Activated naive CD4-positive, alpha-beta T cell treated with anti-CD3 and anti-CD28 coated beads for 36 hours (primary cell): ENCODE results near the gene ARMCX1. TPM values are rescaled to one million over a fixed set of nuclear protein-coding genes. Genes with fewer than 3 reads are reported as not detected.
"Not testable (repeated sequence)": the region's sequence is repeated elsewhere in the genome, so short reads cannot be mapped to it uniquely, and the experiment has no call there.

Source experiments
- CTCF ChIA-PET: fragments of 350-600 bp; sonication (Branson Sonifier 250); formaldehyde crosslinking; loops from one replicate; lab custom pipeline; 2021; ENCODE audit warnings: antibody characterized with exemption; lab: Charles Lee
- DNase-seq: peaks from one replicate; pipeline ENCODE4 v3.0.0-alpha.2; 2020
- H3K27ac Mint-ChIP-seq: one replicate; pipeline ENCODE4 v1.8.0; 2021; ENCODE audit warnings: mild to moderate bottlenecking, mixed read lengths
- H3K27me3 Mint-ChIP-seq: one replicate; pipeline ENCODE4 v1.8.0; 2021; ENCODE audit warnings: low read depth, mixed read lengths
- H3K36me3 Mint-ChIP-seq: one replicate; pipeline ENCODE4 v1.8.0; 2021; ENCODE audit warnings: low read depth, mixed read lengths
- H3K4me1 Mint-ChIP-seq: one replicate; pipeline ENCODE4 v1.8.0; 2021; ENCODE audit warnings: low read depth, mixed read lengths
- H3K4me3 Mint-ChIP-seq: one replicate; pipeline ENCODE4 v1.8.0; 2021; ENCODE audit warnings: mild to moderate bottlenecking, moderate library complexity, mixed read lengths
- H3K9me3 Mint-ChIP-seq: one replicate; pipeline ENCODE4 v1.8.0; 2021; ENCODE audit warnings: mixed read lengths
- intact Hi-C: fragments of 100-400 bp; cut with micrococcal nuclease; formaldehyde crosslinking; loops from one replicate; pipeline ENCODE4 v1.15.1; 2023
- total RNA-seq, 2 experiments: library from RNA; stranded (reverse); gene quantifications; one replicate each; pipeline ENCODE4 v1.2.3, GENCODE V29; 2021

Gene ARMCX1
- total RNA-seq = 1 to 10 TPM; 2.6 to 3.0 TPM

GRCh38 chrX:101550362-101550750 is at the start of gene ARMCX1:
Gene ARMCX1 (plus strand): TSS chrX:101550547. CDS start chrX:101552931, 2,384 bp downstream.
- peak; percentile 61 for DNase-seq
- Mint-ChIP-seq H3K27me3 (peaks cover 12% of the 10 kb centered on the region), H3K4me3 (peak within 1 kb of the TSS; percentile 76), H3K27ac (no peak within 1 kb of the TSS), H3K4me1 (peaks cover 9% of the 10 kb centered on the region), H3K36me3 (no peaks in the 10 kb centered on the region), H3K9me3 (no peaks in the 10 kb centered on the region)
- CTCF ChIA-PET = interaction anchor here (1.0 kb wide), 1 partner anchor 131 kb away, joined by 3 read pairs; no protein-coding TSS in a partner anchor
- intact Hi-C loops = loop anchor here (1.0 to 2.0 kb wide), 2 partner anchors 136 to 249 kb away; no protein-coding TSS in a partner anchor

- DNase-seq, H3K27me3 Mint-ChIP-seq, H3K27ac Mint-ChIP-seq, H3K4me1 Mint-ChIP-seq, intact Hi-C loops, H3K9me3 Mint-ChIP-seq, H3K4me3 Mint-ChIP-seq, CTCF ChIA-PET: not testable (repeated sequence)
- peaks cover 10% of the 10 kb centered on the region for H3K36me3 Mint-ChIP-seq
Observed at GRCh38 chrX:101502929-101503328, 47.4 kb upstream of the ARMCX1 start.

DNA sequence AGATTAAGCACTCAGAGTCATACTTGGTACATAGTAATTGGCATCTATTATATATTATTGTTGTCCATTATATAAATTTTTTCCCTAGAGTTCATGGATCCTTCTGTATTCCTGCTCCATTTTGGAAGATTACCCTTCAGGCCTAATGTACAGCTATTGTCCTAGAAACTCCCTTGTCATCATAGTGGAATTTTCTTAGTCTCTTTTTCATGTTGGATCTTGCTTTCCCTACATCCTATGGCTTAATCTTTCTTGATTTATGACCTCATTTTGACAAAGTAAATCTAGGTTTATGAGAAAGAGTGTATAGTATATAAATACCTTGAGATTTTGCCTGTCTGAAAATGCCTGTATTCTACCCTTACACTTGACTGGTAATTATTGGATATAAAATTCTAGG is 43.0 kb upstream of the ARMCX1 start:
- Mint-ChIP-seq H3K4me3 (no peak overlapping the region), H3K9me3 (no peaks in the 10 kb centered on the region), H3K4me1 (no peaks in the 10 kb centered on the region), H3K27ac (no peak overlapping the region), H3K36me3 (peaks cover 3% of the 10 kb centered on the region), H3K27me3 (no peaks in the 10 kb centered on the region)
- CTCF ChIA-PET = no interaction called here
- DNase-seq = no peak
- intact Hi-C loops = no loop called here

DNA sequence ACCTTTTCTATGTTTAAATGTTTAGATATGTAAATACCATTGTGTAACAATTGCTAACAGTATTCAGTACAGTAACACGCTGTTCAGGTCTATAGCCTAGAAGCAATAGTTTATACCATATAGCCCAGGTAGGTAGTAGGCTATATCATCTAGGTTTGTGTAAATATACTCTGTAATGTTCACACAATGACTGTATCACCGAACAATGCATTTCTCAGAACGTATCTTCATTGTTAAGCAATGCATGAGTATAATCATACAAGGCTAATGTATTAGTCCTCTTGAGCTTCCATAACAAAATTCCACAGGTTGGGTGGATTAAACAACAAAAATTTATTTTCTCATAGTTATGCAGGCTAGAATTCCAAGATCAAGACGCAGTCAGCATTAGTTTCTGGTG is 42.4 kb upstream of the ARMCX1 start:
- peaks cover 3% of the 10 kb centered on the region for H3K36me3 Mint-ChIP-seq
- H3K27me3 Mint-ChIP-seq = no peaks in the 10 kb centered on the region
- no peak overlapping the region for H3K27ac Mint-ChIP-seq
- H3K9me3 Mint-ChIP-seq = no peaks in the 10 kb centered on the region
- H3K4me1 Mint-ChIP-seq = no peaks in the 10 kb centered on the region
- H3K4me3 Mint-ChIP-seq = no peak overlapping the region
- intact Hi-C loops = no loop called here
- CTCF ChIA-PET = no interaction called here
- no peak for DNase-seq

GRCh38 chrX:101530944-101531343 is 19.4 kb upstream of the ARMCX1 start:
- Mint-ChIP-seq H3K4me3 (no peak overlapping the region), H3K27ac (no peak overlapping the region), H3K4me1 (no peaks in the 10 kb centered on the region), H3K27me3 (no peaks in the 10 kb centered on the region), H3K9me3 (peaks cover 7% of the 10 kb centered on the region), H3K36me3 (peaks cover 3% of the 10 kb centered on the region)
- CTCF ChIA-PET = no interaction called here
- DNase-seq = no peak
- intact Hi-C loops = no loop called here

- Mint-ChIP-seq H3K4me1 (no peaks in the 10 kb centered on the region), H3K36me3 (peaks cover 1% of the 10 kb centered on the region), H3K27me3 (no peaks in the 10 kb centered on the region), H3K9me3 (no peaks in the 10 kb centered on the region), H3K27ac (no peak overlapping the region), H3K4me3 (no peak overlapping the region)
- intact Hi-C loops = no loop called here
- DNase-seq = no peak
- CTCF ChIA-PET = no interaction called here
Observed at GRCh38 chrX:101539116-101539515, 11.2 kb upstream of the ARMCX1 start.

- peak overlapping the region; percentile 76 for H3K4me3 Mint-ChIP-seq
- CTCF ChIA-PET = no interaction called here
- no peaks in the 10 kb centered on the region for H3K9me3 Mint-ChIP-seq
- no peak for DNase-seq
- H3K27me3 Mint-ChIP-seq = peaks cover 12% of the 10 kb centered on the region
- intact Hi-C loops = loop anchor here (1.0 to 2.0 kb wide), 2 partner anchors 136 to 248 kb away; no protein-coding TSS in a partner anchor
- H3K4me1 Mint-ChIP-seq = peaks cover 9% of the 10 kb centered on the region
- H3K27ac Mint-ChIP-seq = no peak overlapping the region
- no peaks in the 10 kb centered on the region for H3K36me3 Mint-ChIP-seq
Observed at GRCh38 chrX:101550751-101551379, 518 bp downstream of the ARMCX1 start.

DNA sequence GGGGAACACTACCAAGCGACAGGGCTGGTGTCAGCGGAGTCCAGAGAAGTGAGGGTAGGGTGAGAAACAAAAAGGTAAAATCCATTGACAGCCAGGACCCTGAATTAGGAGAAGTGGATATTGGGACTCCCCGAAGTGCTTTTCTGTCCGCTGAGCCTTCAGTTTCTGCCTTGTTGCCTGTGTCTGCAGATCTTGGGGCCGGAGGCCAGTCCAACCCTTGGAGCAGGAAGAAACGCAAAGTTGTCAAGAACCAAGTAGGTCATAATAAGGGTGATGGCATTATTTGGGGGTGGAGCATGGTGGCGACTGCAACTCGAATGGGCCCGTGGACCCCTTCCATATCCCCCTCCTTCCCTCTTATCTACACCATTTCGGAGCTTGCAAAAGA is 1.0 kb downstream of the ARMCX1 start:
- Mint-ChIP-seq H3K27me3 (peaks cover 12% of the 10 kb centered on the region), H3K4me1 (peaks cover 9% of the 10 kb centered on the region), H3K36me3 (no peaks in the 10 kb centered on the region), H3K9me3 (no peaks in the 10 kb centered on the region), H3K27ac (no peak overlapping the region), H3K4me3 (peak overlapping the region; percentile 76)
- no peak for DNase-seq
- CTCF ChIA-PET = no interaction called here
- intact Hi-C loops = loop anchor here (2.0 kb wide), 1 partner anchor 137 kb away; no protein-coding TSS in a partner anchor

DNA sequence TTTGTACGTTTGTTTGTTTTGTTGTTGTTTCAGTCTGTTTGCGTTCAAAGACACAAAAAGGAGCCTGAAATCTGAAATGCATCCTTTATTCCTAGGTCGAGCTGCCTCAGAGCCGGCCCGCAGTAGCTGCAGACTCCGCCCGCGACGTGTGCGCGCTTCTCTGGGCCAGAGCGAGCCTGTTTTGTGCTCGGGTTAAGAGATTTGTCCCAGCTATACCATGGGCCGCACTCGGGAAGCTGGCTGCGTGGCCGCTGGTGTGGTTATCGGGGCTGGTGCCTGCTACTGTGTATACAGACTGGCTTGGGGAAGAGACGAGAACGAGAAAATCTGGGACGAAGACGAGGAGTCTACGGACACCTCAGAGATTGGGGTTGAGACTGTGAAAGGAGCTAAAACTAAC is 2.4 kb downstream of the ARMCX1 start:
- intact Hi-C loops = no loop called here
- peaks cover 12% of the 10 kb centered on the region for H3K27me3 Mint-ChIP-seq
- H3K9me3 Mint-ChIP-seq = no peaks in the 10 kb centered on the region
- peaks cover 9% of the 10 kb centered on the region for H3K4me1 Mint-ChIP-seq
- DNase-seq = no peak
- H3K4me3 Mint-ChIP-seq = no peak overlapping the region
- no peaks in the 10 kb centered on the region for H3K36me3 Mint-ChIP-seq
- no peak overlapping the region for H3K27ac Mint-ChIP-seq
- CTCF ChIA-PET = no interaction called here

DNA sequence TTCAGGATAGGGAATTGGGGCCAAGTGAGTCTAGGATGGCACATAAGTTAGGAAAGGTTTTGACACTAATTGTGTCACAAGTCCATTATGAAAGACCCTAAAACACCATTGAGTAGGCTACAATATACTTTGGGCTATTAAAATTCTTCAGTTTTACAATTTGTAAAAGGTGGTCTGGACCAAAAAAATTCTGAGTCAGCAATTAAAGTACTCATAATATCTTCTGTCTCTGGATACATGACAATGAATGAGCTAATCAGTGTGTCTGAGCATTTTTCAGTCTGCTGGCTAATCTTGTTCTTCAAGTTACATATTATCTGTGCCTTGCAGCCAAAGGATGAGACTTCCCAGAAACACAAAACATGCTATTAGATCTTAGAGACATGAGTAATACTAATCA is 14.3 kb downstream of the ARMCX1 start:
- H3K27ac Mint-ChIP-seq = no peak overlapping the region
- no peaks in the 10 kb centered on the region for H3K27me3 Mint-ChIP-seq
- no peak overlapping the region for H3K4me3 Mint-ChIP-seq
- CTCF ChIA-PET = no interaction called here
- DNase-seq = no peak
- H3K36me3 Mint-ChIP-seq = no peaks in the 10 kb centered on the region
- no peaks in the 10 kb centered on the region for H3K4me1 Mint-ChIP-seq
- intact Hi-C loops = no loop called here
- H3K9me3 Mint-ChIP-seq = peaks cover 4% of the 10 kb centered on the region

DNA sequence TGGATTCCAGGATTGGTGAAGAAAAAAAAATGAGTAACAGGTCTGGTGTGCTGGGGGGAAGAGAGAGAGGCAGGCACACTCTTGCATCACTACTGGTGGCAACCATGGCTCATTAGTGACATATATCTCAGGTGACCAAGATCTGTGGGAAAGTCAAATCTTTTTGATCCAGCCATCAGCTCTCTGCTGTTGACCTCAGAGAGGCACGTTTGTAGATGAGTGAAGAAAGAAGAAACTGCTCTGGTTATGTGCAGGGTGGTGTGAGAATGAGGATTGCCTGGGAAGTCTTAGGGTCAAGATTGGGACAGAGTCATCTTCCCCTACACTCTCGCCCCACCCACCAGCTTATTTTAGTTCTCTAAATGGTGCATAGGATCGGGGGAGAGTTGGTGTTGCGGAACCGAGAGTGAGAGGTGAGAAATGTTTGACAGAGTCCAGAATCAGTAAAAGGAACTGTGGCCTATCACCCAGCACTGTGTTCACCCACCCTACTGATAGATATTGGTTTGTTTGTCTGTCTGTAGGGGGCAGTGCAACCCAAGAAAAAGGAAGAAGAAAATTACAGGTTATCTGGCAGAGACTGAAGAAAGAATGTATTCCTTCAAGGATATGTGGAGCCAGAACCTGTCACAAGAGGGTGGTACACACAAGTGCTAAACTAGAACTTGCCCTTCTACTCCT is 45.5 kb downstream of the ARMCX1 start:
- H3K27me3 Mint-ChIP-seq = peaks cover 10% of the 10 kb centered on the region
- intact Hi-C loops = loop anchor here (5.0 kb wide), 4 partner anchors 161 to 491 kb away; no protein-coding TSS in a partner anchor
- H3K27ac Mint-ChIP-seq = no peak overlapping the region
- no peaks in the 10 kb centered on the region for H3K4me1 Mint-ChIP-seq
- no peaks in the 10 kb centered on the region for H3K36me3 Mint-ChIP-seq
- no peak overlapping the region for H3K4me3 Mint-ChIP-seq
- peak; percentile 18 for DNase-seq
- CTCF ChIA-PET = interaction anchor here (0.6 to 2.4 kb wide), 8 partner anchors 30 to 208 kb away, joined by 3 to 9 read pairs (median 4); no protein-coding TSS in a partner anchor
- H3K9me3 Mint-ChIP-seq = no peaks in the 10 kb centered on the region

GRCh38 chrX:101599592-101599991 is 49.2 kb downstream of the ARMCX1 start:
- intact Hi-C loops = loop anchor here (5.0 kb wide), 4 partner anchors 158 to 488 kb away; no protein-coding TSS in a partner anchor
- not testable (repeated sequence) for H3K27me3 Mint-ChIP-seq, DNase-seq

More at GRCh38 chrX:101599592-101599991, 49.2 kb downstream of the ARMCX1 start:
- H3K27ac Mint-ChIP-seq, H3K4me1 Mint-ChIP-seq, H3K36me3 Mint-ChIP-seq, CTCF ChIA-PET, H3K4me3 Mint-ChIP-seq, H3K9me3 Mint-ChIP-seq: not testable (repeated sequence)
